HepG2 (cell line): Measurements from ENCODE around the gene NTN3.

Experiments
- CHD4 ChIP-seq: fragments of 200-600 bp; sonication (generic); IDR thresholded peaks from 2 replicates; pipeline ENCODE4 v1.7.0; 2017; ENCODE audit warnings: mild to moderate bottlenecking, low read length, borderline replicate concordance
- ETV6 ChIP-seq: sonication (generic); formaldehyde crosslinking; conservative IDR thresholded peaks from 2 replicates; pipeline ENCODE4 v1.4.0; 2020; ENCODE audit warnings: missing genetic modification reagents
- KDM4B ChIP-seq: sonication (generic); formaldehyde crosslinking; IDR thresholded peaks from 2 replicates; pipeline ENCODE4 v1.4.0; 2020; ENCODE audit warnings: missing genetic modification reagents
- MAFF ChIP-seq: IDR thresholded peaks from 2 replicates; pipeline ENCODE4 v1.6.1; 2011; ENCODE audit warnings: low read depth, low read length, improper control_type of control experiment
- POLR2A ChIP-seq, 2 experiments: IDR thresholded peaks; 2 replicates each; pipeline ENCODE4 v1.6.1; 2011; ENCODE audit warnings: low read depth in 2 of 2, low read length in 2 of 2, mild to moderate bottlenecking in 1 of 2, moderate library complexity in 1 of 2; ENCODE audit not compliant: insufficient read depth in 1 of 2
- TBP ChIP-seq: sonication (generic); formaldehyde crosslinking; IDR thresholded peaks from 2 replicates; pipeline ENCODE4 v1.5.0; 2020; ENCODE audit warnings: missing genetic modification reagents
- U2AF1 ChIP-seq: fragments of 200-400 bp; formaldehyde crosslinking; optimal IDR thresholded peaks from 2 replicates; pipeline ENCODE3; 2017; ENCODE audit warnings: mild to moderate bottlenecking, low read depth, low read length
- ZBTB7B ChIP-seq: sonication (generic); formaldehyde crosslinking; IDR thresholded peaks from 2 replicates; pipeline ENCODE4 v1.4.0; 2020; ENCODE audit warnings: missing genetic modification reagents
- ZNF713 ChIP-seq: sonication (generic); formaldehyde crosslinking; IDR thresholded peaks from 2 replicates; pipeline ENCODE4 v1.4.0; 2020; ENCODE audit warnings: mild to moderate bottlenecking, missing genetic modification reagents
- TF ChIP-seq, protein P1 (sequence below): sonication (generic); formaldehyde crosslinking; IDR thresholded peaks from 2 replicates; pipeline ENCODE4 v1.5.0; 2020; ENCODE audit warnings: mild to moderate bottlenecking, missing genetic modification reagents, moderate library complexity
- TF ChIP-seq, protein P2 (sequence below), 2 experiments: IDR thresholded peaks; 2 replicates each; pipeline ENCODE4 v1.6.1; 2011 to 2012; ENCODE audit warnings: low read length in 2 of 2, borderline replicate concordance in 1 of 2, low read depth in 1 of 2, mild to moderate bottlenecking in 1 of 2, moderate library complexity in 1 of 2
- TF ChIP-seq, protein P3 (sequence below): sonication (generic); formaldehyde crosslinking; IDR thresholded peaks from 2 replicates; pipeline ENCODE4; 2020; ENCODE audit warnings: missing genetic modification reagents, mild to moderate bottlenecking, borderline replicate concordance
- TF ChIP-seq, protein P4 (sequence below): sonication (generic); formaldehyde crosslinking; IDR thresholded peaks from 2 replicates; pipeline ENCODE4 v1.4.0; 2020; ENCODE audit warnings: missing genetic modification reagents

DNA sequence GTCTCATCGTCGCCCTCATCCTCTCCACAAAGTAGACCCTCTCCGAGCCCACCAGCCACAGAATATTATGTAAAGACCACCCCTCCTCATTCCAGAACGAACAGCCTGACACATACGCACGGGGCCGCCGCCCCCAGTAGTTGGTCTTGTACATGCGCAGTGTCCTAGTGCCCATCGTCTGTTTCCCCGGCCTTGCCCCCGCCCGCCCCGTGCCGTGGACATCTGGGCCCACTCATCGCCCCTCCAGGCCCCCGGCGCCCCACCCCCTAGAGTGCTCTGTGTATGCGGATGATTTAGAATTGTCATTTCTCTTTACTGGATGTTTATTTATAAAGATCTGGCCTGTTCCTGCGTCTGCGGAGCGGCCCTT lies 48.6 kb downstream of the NTN3 start:
- TF ChIP-seq, protein P1, sequence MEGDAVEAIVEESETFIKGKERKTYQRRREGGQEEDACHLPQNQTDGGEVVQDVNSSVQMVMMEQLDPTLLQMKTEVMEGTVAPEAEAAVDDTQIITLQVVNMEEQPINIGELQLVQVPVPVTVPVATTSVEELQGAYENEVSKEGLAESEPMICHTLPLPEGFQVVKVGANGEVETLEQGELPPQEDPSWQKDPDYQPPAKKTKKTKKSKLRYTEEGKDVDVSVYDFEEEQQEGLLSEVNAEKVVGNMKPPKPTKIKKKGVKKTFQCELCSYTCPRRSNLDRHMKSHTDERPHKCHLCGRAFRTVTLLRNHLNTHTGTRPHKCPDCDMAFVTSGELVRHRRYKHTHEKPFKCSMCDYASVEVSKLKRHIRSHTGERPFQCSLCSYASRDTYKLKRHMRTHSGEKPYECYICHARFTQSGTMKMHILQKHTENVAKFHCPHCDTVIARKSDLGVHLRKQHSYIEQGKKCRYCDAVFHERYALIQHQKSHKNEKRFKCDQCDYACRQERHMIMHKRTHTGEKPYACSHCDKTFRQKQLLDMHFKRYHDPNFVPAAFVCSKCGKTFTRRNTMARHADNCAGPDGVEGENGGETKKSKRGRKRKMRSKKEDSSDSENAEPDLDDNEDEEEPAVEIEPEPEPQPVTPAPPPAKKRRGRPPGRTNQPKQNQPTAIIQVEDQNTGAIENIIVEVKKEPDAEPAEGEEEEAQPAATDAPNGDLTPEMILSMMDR = no peak
- no peak for TF ChIP-seq ZNF713 (CRISPR knock-in tag)
- no peak for TF ChIP-seq MAFF
- no peak for TF ChIP-seq U2AF1
- no peak for TF ChIP-seq ETV6 (CRISPR knock-in tag)
- no peak for TF ChIP-seq CHD4
- TF ChIP-seq ZBTB7B (CRISPR knock-in tag) = no peak
- TF ChIP-seq, protein P2, sequence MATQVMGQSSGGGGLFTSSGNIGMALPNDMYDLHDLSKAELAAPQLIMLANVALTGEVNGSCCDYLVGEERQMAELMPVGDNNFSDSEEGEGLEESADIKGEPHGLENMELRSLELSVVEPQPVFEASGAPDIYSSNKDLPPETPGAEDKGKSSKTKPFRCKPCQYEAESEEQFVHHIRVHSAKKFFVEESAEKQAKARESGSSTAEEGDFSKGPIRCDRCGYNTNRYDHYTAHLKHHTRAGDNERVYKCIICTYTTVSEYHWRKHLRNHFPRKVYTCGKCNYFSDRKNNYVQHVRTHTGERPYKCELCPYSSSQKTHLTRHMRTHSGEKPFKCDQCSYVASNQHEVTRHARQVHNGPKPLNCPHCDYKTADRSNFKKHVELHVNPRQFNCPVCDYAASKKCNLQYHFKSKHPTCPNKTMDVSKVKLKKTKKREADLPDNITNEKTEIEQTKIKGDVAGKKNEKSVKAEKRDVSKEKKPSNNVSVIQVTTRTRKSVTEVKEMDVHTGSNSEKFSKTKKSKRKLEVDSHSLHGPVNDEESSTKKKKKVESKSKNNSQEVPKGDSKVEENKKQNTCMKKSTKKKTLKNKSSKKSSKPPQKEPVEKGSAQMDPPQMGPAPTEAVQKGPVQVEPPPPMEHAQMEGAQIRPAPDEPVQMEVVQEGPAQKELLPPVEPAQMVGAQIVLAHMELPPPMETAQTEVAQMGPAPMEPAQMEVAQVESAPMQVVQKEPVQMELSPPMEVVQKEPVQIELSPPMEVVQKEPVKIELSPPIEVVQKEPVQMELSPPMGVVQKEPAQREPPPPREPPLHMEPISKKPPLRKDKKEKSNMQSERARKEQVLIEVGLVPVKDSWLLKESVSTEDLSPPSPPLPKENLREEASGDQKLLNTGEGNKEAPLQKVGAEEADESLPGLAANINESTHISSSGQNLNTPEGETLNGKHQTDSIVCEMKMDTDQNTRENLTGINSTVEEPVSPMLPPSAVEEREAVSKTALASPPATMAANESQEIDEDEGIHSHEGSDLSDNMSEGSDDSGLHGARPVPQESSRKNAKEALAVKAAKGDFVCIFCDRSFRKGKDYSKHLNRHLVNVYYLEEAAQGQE (IDR thresholded peaks at IDR 0.05; ENCODE audit: borderline replicate concordance in 1 of 2, low read depth in 1 of 2, low read length in 2 of 2) = no peak
- no peak for TF ChIP-seq POLR2A (IDR thresholded peaks at IDR 0.05; ENCODE audit: insufficient read depth in 1 of 2, low read depth in 2 of 2, low read length in 2 of 2)
- TF ChIP-seq, protein P3, sequence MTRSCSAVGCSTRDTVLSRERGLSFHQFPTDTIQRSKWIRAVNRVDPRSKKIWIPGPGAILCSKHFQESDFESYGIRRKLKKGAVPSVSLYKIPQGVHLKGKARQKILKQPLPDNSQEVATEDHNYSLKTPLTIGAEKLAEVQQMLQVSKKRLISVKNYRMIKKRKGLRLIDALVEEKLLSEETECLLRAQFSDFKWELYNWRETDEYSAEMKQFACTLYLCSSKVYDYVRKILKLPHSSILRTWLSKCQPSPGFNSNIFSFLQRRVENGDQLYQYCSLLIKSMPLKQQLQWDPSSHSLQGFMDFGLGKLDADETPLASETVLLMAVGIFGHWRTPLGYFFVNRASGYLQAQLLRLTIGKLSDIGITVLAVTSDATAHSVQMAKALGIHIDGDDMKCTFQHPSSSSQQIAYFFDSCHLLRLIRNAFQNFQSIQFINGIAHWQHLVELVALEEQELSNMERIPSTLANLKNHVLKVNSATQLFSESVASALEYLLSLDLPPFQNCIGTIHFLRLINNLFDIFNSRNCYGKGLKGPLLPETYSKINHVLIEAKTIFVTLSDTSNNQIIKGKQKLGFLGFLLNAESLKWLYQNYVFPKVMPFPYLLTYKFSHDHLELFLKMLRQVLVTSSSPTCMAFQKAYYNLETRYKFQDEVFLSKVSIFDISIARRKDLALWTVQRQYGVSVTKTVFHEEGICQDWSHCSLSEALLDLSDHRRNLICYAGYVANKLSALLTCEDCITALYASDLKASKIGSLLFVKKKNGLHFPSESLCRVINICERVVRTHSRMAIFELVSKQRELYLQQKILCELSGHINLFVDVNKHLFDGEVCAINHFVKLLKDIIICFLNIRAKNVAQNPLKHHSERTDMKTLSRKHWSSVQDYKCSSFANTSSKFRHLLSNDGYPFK (CRISPR knock-in tag) = no peak
- TF ChIP-seq, protein P4, sequence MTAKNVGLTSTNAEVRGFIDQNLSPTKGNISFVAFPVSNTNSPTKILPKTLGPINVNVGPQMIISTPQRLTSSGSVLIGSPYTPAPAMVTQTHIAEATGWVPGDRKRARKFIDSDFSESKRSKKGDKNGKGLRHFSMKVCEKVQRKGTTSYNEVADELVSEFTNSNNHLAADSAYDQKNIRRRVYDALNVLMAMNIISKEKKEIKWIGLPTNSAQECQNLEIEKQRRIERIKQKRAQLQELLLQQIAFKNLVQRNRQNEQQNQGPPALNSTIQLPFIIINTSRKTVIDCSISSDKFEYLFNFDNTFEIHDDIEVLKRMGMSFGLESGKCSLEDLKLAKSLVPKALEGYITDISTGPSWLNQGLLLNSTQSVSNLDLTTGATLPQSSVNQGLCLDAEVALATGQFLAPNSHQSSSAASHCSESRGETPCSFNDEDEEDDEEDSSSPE (CRISPR knock-in tag) = no peak
- TF ChIP-seq KDM4B (CRISPR knock-in tag) = no peak
- no peak for TF ChIP-seq TBP (CRISPR knock-in tag)
